ENCODE data around the gene PRXL2A.

Gene PRXL2A

DNA sequence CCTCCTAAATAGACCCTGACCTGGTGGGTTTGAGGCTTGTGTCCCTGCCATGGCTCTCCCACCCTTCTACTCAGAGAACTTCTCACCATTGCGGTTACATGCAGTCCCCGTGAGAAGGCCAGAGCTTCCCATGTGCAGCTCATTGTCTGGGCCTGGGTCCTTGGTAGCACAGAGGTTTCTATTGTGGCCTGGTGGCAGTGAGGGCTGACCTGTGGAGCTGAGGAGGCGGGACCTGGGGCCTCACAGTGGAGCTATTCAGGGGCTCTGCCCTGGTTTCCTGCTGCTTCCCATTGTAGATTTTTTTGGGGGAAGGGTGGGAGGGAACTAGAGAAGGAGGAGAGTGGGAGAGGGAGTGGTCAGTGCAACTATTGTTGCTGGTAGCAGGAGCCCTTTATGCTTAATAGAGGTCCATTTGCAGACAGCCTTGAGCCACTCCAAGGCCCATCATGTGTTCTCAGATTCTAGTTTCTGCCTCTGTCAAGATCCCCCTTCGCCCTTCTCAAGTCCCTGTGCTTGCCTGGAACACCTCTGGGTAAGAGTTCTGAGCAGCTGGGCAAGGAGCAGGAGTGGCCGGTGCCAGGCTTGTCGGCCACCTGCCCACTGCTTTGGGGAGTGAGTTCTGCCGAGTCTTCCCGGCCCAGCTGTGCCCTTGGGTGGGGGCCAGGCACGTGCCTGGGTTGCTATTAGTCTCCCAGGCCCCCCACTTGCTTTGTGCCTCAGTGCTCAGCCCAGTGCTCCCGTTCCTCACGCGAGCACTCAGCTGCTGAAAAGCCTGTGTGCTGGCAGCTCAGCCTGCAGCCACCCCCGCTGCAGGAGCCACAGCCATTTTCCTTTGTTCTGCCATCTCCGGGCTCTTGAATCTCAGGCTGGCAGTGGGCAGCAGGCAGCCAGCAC, 56.5 kb downstream of the PRXL2A start:
- H3K4me3 ChIP-seq (ENCODE audit: low read depth, low read length): no peak overlapping the region
- TF ChIP-seq, protein P1, sequence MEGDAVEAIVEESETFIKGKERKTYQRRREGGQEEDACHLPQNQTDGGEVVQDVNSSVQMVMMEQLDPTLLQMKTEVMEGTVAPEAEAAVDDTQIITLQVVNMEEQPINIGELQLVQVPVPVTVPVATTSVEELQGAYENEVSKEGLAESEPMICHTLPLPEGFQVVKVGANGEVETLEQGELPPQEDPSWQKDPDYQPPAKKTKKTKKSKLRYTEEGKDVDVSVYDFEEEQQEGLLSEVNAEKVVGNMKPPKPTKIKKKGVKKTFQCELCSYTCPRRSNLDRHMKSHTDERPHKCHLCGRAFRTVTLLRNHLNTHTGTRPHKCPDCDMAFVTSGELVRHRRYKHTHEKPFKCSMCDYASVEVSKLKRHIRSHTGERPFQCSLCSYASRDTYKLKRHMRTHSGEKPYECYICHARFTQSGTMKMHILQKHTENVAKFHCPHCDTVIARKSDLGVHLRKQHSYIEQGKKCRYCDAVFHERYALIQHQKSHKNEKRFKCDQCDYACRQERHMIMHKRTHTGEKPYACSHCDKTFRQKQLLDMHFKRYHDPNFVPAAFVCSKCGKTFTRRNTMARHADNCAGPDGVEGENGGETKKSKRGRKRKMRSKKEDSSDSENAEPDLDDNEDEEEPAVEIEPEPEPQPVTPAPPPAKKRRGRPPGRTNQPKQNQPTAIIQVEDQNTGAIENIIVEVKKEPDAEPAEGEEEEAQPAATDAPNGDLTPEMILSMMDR (conservative IDR thresholded peaks at IDR 0.05; ENCODE audit: low read depth, low read length): no peak
- DNase-seq (ENCODE audit: low read depth): no peak

DNA sequence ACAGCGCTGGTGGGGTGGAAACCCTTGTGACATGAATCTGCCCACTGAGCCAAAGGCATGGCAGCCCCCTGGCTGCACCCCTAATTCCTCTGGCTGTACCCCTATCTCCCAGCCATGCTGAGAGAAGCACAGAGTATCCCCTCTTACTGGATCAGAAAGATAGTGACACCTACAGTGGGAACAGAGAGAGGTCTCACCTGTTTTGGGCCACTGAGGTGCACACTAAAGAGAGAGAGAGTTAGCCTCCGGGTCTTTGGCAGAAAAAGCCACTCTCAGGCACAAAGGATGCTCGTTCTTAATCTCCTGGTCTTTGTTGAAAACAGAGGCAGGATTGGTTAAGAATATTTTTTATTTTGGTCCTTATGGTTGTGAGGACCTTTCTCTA, 57.1 kb downstream of the PRXL2A start:
- TF ChIP-seq, protein P1 (conservative IDR thresholded peaks at IDR 0.05; ENCODE audit: low read depth, low read length): no peak
- DNase-seq (ENCODE audit: low read depth): no peak
- H3K4me3 ChIP-seq (ENCODE audit: low read depth, low read length): no peak overlapping the region

DNA sequence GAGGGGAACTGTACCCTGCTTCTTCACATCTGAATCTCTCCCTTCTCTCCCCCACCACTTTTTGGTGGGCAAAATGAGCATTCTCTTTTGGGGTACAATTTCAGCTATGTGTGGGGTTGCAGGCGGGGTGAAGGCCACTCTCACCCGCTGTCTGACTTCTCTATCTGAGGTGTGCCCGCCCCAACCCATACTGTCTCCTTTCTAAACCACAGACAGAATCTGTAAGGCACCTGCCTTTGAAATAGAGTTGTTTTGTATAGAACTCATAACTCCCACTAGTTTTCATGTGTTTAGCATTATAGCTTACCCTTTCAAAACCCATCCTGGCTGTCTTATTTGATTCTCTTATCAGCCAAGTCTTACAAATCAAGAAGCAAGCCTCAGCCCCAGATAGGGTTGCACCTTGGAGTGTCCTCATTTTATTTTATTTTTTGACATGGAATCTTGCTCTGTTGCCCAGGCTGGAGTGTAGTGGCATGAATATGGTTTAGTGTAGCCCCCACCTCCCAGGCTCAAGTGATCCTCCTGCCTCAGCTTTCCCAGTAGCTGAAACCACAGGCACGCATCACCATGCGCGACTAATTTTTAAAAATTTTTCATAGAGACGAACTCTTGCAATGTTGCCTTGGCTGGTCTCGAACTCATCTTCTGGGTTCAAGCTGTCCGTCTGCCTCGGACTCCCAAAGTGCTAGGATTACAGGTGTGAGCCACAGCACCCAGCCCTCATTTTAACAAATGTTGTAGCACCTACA, 57.7 kb downstream of the PRXL2A start:
- no peak overlapping the region for H3K4me3 ChIP-seq (ENCODE audit: low read depth, low read length)
- no peak for DNase-seq (ENCODE audit: low read depth)
- TF ChIP-seq, protein P1 (conservative IDR thresholded peaks at IDR 0.05; ENCODE audit: low read depth, low read length): no peak

DNA sequence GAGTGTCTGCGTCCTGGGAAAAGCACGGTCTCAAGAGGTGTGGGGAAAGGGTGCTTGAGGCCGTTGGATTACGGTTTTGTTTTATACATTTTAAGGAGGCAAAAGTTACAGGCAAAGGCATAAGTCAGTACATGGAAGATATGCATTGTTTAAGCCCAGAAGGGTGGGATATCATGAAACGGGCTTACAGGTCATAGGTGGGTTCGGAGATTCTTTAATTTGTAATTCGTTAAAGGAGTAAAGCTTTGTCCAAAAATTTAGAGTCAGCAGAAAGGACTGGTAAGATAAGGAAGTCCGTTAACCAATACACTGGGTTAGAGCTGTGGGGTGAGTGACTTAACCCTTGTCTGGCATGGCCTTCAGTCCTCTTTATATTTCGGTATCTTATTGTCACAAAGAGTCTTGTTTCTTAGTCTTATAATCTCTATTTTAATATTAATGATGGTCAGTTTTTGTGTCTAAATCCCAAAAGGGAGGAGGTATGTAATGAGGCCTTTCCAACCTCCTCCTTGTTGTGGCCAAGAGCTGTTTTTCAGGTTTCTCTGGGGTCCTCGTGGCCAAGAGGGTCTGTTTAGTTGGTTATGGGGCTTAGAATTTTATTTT, 58.5 kb downstream of the PRXL2A start:
- TF ChIP-seq, protein P1 (conservative IDR thresholded peaks at IDR 0.05; ENCODE audit: low read depth, low read length): no peak
- H3K4me3 ChIP-seq (ENCODE audit: low read depth, low read length): no peak overlapping the region
- no peak for DNase-seq (ENCODE audit: low read depth)

DNA sequence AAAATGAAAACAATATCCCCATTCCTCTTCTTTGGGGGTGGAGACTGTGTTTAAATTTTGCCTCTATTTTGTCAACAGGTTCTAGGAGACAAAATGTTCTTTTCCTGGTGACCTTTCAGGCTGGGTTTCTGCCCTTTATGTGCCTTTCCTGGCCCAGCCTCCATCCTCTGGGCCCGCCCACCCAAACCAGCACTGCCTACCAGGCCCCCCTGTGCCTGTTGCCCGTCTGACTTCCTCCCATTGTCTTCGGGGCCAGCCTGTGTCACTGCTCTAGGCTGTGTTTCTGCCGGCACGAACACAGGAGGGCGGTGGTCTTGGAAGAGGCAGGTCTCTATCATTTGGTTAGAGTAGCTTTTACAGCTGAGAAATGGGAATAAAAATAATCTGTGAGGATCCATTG, 59.7 kb downstream of the PRXL2A start:
- TF ChIP-seq, protein P1 (conservative IDR thresholded peaks at IDR 0.05; ENCODE audit: low read depth, low read length): no peak
- no peak for DNase-seq (ENCODE audit: low read depth)
- H3K4me3 ChIP-seq (ENCODE audit: low read depth, low read length): no peak overlapping the region

DNA sequence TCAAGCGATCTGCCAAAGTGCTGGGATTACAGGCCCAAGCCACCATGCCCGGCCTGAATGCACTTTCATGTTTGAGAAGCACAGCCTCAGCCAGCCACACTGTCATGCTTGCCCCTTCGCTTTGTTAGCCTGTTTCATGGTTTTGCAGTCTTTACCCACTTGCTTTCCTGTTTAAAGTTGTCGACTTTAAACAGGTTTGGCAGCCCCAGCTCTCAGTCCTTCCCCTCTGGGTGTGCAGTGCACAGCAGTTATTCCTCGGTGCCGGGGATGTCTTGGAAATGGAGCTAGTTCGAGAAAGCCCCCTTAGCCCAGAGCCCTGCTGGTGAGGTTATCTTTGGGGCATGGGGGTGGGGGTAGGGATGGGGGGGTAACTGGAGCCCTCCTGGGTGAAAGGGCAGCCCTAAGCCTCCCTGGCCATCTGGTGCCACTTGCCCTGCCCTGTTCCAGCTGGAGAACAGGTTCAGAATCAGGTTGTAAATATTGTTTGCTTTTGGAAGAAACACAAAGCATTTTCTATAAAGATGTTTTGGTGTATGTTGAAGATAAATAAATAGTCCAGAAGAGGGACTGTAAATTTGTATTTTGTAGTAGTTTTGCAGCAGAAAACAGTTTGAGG, 60.6 kb downstream of the PRXL2A start:
- DNase-seq (ENCODE audit: low read depth): no peak
- no peak overlapping the region for H3K4me3 ChIP-seq (ENCODE audit: low read depth, low read length)
- TF ChIP-seq, protein P1 (conservative IDR thresholded peaks at IDR 0.05; ENCODE audit: low read depth, low read length): no peak

Measured in choroid plexus epithelial cell (primary cell).